ENCODE data around the gene NFIB.
A peak's percentile ranks its signal among the peaks of the same experiment; 100 is the strongest.

NFIB gene

DNA sequence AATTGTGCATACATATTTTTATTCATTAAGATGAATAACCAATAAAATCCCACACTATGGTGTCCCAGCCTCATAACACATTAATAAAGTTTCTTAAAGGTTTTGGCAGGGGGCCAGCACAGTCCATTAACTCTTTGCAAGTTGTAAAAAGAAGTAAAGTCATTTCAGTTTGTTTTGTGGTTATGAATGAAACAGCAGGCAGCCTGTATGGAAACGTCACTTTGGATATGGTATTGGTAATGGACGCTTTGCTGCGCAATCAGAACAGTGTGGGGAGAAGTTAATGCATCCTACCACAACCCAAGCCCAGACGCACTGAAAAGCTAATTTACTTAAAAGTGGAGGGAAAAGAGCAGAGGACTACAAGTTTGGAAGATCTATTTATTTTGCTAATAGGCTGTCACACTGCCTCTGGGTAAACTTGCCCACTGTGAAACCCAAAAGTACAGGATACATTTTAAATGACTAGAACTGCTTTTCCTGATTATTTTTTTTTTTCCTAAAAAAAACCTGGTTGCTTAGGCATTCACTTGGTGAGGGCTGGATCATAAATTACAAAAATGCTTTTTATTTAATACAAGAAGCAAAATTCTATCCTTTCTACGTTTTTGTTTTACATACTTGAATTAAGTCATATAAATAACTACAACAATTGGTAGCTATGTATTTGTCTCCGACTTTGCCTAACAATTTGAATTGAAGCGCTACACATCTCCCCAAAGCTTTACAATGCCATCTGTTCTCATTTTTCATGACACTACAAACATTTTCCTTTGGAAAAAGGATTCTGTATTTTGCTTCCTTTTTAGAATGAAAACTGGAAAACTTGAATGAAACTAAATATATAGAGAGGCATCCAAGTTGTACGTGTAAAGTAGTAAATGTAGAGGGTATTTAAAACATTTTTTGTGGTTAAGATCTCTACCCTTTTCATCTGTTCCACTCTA, 104.3 kb downstream of the NFIB start:
- DNase-seq = no peak

DNA sequence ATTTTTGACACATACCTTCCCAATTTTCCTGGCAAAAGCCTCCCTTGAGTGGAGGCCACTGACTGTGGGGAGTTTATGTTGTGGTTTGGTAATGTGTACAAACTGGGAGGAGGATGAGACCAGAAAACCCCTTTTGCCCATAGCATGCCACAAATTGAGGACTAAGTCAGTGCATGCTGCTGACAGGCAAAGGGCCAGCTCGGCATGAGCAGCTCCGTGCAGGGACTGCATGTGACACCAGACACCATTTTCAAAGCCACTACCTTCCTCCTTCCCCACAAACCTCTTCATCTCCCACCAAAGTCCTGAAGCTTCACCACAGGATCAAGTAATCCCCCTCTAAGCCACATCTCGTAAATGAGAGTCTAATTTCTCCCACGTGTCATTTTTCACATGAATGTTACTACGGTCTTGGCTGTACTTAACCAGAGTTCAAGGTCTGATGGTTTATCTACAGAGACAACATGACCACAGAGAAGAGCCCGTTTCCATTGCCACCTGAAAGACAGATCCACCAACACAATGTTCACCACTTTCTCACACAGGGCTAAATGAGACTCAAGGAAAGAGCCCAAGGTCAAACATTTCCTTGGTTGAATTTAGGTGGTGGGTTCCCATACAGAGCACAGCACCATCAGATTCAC, 106.5 kb downstream of the NFIB start:
- DNase-seq = no peak

DNA sequence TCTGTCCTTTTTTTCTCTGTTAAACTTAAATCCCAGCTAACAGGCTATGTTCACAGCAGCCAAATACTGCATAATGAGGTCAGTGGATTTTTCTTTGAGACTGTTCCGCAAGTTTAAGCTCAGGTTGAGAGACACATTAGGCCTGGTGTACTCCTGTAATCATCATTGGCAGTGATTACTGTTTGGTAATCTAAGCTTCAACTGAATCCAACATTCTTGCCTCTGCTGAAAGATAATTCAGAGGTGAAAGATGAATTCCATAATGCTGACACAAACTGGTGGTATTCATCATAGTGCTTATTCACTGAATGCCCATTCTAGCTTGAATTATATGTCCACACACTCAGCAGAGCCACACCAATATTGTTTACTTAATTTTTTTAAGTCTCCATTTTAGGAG, 108.5 kb downstream of the NFIB start:
- DNase-seq = no peak

DNA sequence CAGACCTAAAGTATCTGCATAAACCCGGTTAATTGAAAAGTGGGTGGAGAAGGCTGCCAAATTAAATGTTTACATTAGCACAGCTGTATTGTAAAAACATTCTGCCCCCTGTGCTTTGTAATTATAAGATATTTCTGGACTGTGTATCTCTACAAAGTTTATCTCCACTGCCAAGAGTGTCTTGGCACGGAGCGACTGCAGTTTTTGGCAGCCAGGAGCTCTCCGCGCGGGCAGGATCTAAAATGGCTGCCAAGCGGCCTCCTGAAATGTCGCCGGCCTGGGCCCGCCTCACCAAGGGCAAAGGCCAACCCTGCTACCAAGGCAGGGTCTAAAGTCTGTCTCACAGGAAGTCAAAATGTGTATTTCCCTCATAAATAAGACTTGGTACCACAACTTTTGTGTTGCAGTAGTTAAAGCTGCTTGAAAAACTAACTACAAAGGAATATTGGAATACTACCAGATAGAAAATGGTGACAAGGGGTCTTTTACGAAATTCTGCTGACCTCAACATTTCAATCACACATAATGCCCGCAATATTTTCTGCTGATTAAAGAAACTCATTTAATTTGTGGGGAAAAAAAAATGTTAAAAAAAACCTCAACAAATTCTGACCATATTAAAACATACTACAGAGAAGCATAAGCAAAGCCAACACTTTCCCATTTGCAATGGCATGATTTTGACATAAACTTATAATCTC, 110.4 kb downstream of the NFIB start:
- no peak for DNase-seq

DNA sequence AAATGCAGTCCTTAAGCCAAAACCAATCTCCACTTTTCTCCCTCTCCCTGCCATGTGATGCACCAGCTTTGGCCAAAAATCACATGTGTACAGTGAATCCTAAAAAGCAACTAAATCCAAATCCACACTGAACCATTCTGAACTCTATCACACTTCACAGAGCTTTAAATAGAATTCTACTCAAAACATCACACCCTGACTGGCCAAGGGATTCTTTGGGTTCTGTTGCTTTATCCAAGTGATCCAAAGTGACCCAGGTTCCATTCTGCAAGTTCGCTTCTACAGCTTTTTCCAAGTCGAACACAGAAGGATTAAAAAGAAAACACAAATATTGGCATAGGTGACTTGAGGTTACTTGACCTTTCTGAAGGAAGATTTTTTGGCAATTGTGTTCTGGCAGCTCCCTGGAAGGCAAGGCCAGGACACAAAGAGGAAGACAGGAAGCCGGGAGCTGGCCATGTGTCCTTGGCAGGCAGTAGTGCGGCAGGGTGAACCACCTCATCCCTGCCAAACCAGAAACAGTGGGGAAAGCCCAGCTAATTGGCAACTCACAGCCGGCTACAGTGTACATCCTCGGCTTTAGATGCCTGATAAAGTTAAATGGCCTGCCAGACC, 115.0 kb downstream of the NFIB start:
- no peak for DNase-seq

DNA sequence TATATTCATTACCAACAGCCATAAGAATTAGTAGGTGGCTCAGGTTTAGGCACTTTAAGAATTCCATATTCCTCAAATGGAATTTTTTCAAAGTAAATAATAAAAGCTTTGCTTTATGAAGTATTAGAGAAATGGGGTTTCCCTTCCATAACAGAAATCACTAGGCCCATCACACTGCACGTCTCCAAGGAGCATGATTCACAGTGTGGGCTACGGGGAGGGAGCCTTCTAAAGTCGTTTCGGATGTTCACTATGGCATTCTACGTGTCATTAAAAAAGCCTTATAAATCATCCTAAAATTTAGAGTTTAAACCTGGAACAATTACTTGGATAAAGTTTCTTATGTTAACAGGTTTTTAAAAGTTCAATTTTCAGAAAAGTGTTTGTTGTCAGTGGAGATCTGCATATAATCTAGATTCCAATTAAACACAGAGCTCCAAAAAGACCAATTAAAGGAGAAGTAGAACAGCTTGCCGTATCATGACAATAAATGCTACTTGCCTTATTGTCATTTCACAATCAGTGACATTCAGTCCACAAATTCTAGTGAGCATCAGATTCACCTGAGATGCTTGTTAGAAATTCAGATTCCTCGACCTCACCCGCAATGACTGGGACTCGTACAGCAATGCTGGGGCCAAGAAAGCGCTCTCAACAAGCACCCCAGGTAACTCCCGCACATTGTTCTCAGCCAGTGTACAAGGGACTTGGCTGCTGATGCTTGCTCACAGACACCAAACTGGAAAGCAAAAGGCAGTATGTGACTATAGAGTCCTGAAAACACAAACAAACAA, 115.7 kb downstream of the NFIB start:
- DNase-seq = no peak

DNA sequence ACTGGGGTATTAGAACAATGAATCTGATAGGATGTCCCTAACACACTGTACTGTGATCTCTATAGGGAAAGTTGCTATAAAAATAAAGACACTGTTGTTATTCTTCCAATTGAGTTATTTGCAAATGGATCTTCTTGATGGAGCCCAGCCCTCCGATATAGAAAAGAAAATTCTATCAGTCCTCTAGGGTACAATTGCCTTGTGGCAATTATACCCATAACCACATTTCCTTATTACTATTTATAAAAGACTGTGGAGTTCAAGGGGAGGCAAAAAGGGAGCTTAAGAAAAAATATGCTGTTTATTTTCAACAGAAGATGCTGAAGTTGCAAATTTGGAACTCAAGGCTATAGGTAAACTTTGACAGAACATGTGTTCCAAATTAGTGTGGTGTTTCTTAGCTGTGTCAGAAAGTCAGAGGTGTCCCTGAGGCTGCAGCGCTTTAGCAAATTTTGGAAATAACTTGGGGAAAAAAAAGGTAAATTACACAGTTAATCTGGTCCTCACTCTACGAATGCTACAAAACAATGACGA, 116.5 kb downstream of the NFIB start:
- no peak for DNase-seq

DNA sequence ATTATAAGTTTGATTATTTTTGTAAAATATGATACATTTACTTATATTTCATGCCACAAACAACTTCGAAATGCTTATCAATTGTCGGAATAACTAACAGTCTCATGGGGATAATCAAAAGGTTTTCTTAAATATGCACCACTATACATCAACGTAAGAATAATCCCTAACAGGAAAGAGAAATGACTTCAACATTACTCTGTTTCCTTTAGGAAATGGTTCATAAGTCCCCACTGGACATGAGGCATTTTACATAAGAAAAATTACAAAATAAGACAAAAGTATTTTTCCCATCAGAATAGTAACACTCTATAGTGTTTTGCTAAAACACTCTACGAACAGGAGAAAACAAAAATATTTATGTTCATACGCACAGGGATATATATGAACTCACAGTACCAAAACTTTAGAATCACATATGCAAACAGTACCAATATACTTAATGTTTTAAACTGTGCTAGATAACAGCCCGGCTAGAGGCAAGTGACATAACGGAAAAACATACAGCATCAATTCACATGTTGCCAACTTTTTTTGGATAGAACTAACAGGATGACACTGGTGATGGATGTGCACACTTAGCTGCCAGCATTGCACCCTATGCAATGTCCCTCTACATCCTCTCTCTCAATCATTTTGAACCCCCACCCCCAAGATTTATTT, 120.5 kb downstream of the NFIB start:
- no peak for DNase-seq

DNA sequence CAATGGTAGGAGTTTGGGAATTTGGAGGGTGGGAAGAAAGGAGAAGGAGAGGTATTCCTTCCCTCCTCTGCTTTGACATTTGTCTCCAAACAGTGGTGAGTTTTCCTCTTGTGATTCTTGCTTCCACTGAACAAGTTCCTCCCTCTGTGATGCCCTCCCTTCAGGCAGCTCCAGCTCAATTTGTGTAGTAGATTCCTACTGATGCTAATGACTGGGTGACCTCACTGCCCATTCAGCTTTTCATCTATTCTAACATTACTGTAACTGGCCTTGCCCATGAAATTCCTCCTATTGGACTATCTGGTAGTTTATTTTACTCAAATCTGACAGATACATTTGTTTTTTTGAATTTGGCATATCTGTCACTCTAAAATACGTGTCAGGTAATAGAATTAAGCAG, 121.4 kb downstream of the NFIB start:
- no peak for DNase-seq

DNA sequence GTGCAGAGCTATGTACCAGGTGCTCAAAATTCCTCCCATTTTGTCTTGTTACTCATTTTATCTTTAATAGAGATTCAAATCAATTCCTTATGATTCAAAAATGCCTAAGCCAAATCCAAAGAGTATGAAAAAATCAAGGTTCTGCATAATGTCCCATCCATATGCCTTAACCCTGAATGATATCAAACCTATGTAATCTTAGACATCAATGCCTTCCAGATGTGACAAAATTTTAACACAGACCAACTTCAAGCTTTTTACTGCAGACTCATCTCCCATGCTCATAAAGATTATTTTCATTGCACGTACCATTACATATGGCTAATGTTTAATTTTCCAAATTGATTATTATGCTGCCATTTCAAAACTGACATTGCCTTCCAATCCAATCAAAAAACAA, 122.4 kb downstream of the NFIB start:
- DNase-seq = no peak

DNA sequence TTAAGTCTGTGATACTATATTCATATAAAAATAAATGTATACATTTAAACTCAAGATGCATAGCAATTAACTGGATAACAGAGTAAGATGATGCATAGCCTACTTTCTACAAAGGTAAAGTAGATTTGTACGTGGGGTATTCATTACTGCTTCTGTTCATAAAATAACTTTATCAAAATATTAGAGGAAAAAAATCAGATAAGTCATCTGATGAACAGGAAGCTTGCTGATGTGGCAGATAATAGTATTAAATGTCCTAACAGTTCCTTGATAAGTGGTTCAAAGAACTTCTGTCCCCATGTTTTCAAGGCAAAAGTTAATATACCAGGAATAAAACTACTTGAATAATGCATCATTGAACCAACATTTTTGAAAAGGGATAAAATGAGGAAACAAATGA, 123.7 kb downstream of the NFIB start:
- DNase-seq = no peak

DNA sequence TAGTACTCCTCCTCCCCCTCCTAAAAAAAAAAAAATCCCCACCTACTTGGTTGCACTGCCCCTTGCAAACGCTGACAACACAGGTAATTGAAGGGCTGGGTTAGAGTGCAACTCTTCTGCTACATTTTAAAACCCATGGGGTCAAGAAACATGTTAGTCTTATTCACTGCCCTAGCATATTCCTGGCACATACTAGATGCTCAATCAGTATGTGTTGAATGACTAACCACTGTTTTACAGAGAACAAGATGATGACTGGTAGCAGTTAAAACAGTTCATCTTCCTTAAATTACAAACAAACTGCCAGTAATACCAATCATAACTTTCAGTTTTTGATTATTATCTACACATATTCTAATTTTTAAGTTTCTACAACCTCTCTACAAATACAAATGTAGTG, 124.4 kb downstream of the NFIB start:
- no peak for DNase-seq

DNA sequence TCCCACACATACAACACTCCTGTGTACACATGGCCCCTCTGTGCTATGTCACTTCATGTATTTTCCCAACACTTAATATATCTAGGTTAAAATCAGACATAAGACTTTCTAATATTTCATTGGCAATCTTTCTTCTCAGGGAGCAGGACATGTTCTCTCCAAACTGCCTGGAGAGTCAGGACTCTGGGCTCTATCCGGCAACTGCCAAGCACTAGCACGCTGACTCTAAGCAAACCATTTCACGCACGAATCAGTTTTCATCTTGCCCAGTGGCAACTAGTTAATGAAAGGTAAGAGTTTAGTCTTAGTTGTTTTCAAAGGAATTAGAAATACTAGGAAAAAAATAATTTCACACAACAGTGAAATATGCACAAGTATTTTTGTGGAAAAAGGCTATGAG, 124.8 kb downstream of the NFIB start:
- DNase-seq = no peak

DNA sequence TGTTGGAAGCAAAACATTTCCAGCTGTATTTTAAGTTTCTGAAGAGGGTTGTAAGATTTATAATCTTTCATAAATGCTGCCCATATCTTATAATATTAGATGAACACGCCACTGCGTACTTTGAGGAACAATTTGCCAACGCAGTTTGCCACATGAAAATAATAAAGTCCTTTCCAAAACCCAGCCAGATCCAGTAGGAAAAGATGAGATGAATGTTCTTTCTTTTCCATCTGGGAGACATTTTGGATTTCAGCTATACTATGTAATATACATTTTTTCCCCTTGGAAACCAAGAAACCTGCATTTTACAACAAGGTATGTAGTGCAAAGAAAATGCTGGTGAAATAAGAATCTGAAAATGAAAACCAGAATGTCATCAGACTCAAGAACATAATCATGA, 125.4 kb downstream of the NFIB start:
- DNase-seq = no peak

DNA sequence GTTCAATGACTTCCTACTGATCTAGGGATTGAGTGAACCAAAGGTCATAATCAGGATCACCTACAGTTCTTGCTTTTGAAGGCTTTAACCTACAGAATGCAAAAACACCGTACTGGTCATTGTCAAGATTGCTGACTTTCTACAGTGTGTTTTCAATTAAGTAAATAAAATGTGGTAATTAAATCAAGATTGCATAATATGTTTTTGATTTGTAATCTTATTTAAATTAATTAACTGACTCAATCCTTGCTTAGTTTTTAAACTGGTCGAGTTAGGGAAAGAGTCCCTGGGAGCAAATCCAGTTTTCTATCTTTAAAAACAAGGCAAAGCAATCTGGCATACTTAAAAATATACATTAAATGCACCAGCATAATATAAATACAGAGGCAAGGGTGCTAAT, 125.9 kb downstream of the NFIB start:
- no peak for DNase-seq

DNA sequence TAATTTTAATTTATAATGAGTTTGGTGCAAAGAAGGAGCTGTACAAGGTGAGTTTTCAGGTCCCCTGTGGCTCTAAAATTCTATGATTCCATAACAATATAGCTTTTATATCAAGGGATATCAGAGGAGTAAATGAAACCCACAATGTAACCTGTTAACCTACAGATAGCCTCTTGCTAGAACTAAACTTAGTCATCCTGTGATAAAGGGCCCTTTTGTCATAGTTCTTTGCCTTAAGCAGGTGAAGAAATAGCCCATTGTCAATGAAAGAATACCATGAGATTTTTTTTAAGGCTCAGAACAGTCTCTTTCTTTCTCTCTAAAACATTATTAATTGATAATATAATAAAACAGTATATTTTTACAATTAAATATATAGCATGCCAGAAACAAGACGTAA, 127.8 kb downstream of the NFIB start:
- no peak for DNase-seq

DNA sequence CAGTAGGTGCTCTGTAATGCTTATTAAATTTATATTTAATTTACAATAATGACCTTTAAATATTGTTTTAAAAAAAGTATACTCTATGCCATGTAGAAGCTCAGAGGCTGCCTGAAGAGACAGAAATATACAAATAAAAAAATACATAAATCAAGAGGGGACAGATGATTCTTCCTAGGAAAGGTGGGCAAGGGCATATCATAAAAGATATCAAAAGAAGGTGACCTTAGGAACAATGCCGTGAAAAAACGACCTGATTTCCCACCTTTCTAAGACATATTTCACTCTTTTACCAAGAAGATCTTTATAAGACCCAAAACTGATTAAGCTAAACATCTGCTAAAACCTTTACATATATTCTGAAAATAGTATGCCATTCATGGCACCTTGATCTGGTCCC, 128.9 kb downstream of the NFIB start:
- no peak for DNase-seq

DNA sequence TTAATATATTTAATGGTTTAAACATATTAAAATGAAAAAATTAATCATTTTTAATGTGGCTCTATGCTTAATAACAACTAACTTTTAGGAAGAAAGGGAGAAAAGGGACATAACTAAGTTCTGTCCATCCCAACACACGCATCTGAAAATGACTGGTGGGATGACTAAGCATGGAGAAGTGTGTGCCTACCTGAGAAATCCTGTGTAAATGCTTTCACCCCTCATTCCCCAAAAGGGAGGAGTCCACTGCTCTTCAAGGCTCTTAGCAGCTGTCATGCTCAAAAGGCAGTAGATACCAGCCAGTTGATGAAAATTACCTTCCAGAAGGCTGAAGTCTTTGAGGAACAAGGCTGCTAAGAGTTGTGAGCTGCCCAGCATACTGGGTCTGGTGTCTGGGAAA, 130.9 kb downstream of the NFIB start:
- DNase-seq = no peak

DNA sequence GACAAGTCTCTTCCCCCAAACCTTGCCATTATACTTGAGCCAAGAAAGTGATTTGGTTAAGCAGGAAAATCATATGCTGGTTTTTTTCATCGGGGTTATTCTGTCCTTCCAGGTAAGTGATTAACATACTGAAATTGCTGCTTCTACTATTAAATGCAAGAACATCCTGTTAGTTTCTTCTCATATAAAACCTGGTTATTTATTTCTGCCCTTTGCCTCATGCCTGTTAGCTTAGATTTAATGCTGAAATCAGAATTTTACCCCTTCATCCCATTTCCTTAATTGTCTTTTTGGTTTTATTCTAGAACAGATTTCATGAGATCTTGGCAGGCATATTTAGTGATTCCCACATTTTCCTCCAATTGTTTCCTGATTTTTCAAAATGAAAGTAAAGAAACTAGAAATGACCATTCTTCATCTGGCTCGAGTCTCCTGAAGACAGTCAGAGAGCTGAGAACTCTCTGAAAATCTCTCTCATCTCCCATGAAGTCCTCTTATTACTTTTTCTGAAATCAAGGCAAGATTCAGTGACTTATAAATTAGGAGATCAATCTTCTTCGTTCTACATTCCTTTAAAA, 132.9 kb downstream of the NFIB start:
- DNase-seq = no peak

DNA sequence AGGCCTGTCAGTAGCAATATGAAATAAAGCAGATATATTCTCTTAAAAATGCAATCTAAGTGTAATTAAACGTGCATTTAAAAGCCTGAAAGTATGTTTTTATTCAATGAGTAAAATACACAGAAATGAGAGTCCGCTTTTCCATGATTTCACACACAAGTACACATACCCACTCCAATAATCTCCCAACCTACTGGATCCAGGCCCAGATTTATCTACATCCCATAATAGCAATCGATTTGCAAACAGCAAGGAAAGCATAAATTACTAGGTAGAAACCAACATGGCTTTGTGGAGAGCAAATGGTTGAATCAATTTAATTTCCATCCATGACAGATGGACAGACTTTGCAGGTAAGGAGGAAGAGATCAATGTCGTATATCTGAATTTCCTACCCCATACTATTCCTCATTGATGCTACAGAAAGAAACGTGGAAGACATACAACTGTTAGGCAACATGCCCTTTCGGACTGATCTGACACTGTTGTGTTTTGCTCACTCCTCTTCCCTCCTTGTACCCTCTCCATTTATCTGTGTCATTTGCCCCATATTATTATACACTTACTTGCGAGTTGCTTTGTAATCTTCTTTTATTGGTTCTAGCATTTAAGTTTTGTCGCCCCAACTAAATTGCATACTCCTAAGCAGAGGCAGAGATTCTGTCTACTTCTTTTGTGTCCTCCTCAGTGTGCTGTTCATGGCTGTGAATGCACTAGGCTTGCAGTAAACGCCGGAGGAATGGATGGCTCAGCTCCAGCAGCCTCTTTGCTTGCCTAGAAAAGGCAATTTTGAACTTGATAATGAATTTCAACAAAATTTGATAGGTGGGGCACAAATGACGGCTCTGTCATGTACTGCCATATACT, 133.6 kb downstream of the NFIB start:
- peak; percentile 77 for DNase-seq

All from NCI-H146 (cell line).